H1 (cell line): ENCODE measurements around the gene SLC25A28.

Experiments
- KDM1A ChIP-seq: fragments of 200-600, 300-600 bp; sonication (generic); IDR thresholded peaks from 2 replicates; pipeline ENCODE4 v1.7.1; 2016; ENCODE audit warnings: mild to moderate bottlenecking, low read length, borderline replicate concordance
- NANOG ChIP-seq: IDR thresholded peaks from 2 replicates; pipeline ENCODE4 v1.6.1; 2011; ENCODE audit warnings: low read length, low read depth, mild to moderate bottlenecking, inconsistent platforms; ENCODE audit not compliant: insufficient read depth, poor library complexity, severe bottlenecking
- POLR2A ChIP-seq, 2 experiments: IDR thresholded peaks; 1 replicate in 1 of 2; 2 replicates in 1 of 2; pipeline ENCODE4 v1.6.1; 2011; ENCODE audit warnings: low read depth in 2 of 2, low read length in 2 of 2, mild to moderate bottlenecking in 2 of 2; ENCODE audit errors: control extremely low read depth in 1 of 2
- RFX5 ChIP-seq: IDR thresholded peaks from 2 replicates; pipeline ENCODE4 v1.6.1; 2011; ENCODE audit warnings: low read depth, low read length, improper control_type of control experiment, borderline replicate concordance
- SIN3A ChIP-seq, 2 experiments: IDR thresholded peaks in 1 of 2; conservative IDR thresholded peaks in 1 of 2; 2 replicates each; pipeline ENCODE4 v1.6.1; 2011 to 2012; ENCODE audit warnings: low read length in 2 of 2, improper control_type of control experiment in 1 of 2, low read depth in 1 of 2, mild to moderate bottlenecking in 1 of 2
- SIRT6 ChIP-seq: IDR thresholded peaks from one replicate; pipeline ENCODE4 v1.7.1; 2012; ENCODE audit warnings: low read length, inconsistent platforms
- TF ChIP-seq, protein P1 (sequence below), 3 experiments: IDR thresholded peaks; 1 replicate in 2 of 3; 2 replicates in 1 of 3; pipeline versions ENCODE4 v1.5.1 to v1.6.1; 2011; ENCODE audit warnings: low read length in 3 of 3, mild to moderate bottlenecking in 3 of 3, inconsistent platforms in 2 of 3, low read depth in 1 of 3, moderate library complexity in 1 of 3; ENCODE audit not compliant: insufficient read depth in 1 of 3; ENCODE audit errors: control extremely low read depth in 1 of 3
- TF ChIP-seq, protein P2 (sequence below): IDR thresholded peaks from 2 replicates; pipeline ENCODE4 v1.6.1; 2012; ENCODE audit warnings: low read length, inconsistent platforms

DNA sequence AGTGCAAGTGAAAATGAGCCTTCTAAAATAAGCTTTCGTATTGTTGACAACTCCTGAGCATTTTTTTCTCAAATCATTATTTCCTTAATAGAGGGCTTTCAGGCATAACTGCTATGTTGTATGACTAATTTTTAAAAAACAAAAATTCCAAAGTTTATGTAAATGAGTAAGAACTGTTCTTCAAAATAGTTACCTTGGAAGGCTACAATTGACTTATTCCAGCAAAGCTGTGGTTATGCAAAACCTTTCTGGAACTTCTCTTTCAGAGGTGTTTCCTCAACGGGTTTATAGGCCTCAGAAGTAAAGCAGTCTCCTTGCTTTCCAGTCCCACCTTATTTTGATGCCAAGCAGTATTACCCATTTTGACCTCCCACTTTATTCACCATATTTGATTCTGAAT, 2.5 kb downstream of the SLC25A28 start:
- TF ChIP-seq, protein P1, sequence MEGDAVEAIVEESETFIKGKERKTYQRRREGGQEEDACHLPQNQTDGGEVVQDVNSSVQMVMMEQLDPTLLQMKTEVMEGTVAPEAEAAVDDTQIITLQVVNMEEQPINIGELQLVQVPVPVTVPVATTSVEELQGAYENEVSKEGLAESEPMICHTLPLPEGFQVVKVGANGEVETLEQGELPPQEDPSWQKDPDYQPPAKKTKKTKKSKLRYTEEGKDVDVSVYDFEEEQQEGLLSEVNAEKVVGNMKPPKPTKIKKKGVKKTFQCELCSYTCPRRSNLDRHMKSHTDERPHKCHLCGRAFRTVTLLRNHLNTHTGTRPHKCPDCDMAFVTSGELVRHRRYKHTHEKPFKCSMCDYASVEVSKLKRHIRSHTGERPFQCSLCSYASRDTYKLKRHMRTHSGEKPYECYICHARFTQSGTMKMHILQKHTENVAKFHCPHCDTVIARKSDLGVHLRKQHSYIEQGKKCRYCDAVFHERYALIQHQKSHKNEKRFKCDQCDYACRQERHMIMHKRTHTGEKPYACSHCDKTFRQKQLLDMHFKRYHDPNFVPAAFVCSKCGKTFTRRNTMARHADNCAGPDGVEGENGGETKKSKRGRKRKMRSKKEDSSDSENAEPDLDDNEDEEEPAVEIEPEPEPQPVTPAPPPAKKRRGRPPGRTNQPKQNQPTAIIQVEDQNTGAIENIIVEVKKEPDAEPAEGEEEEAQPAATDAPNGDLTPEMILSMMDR (IDR thresholded peaks at IDR 0.05; ENCODE audit: control extremely low read depth in 1 of 3, insufficient read depth in 1 of 3, low read depth in 1 of 3, low read length in 3 of 3): no peak
- TF ChIP-seq SIN3A (conservative IDR thresholded peaks at IDR 0.05 in 1 of 2, IDR thresholded peaks at IDR 0.05 in 1 of 2; ENCODE audit: low read depth in 1 of 2, low read length in 2 of 2) (no peak), NANOG (no peak), POLR2A (IDR thresholded peaks at IDR 0.05; ENCODE audit: control extremely low read depth in 1 of 2, low read depth in 2 of 2, low read length in 2 of 2) (no peak), SIRT6 (no peak), RFX5 (no peak), KDM1A (no peak)
- TF ChIP-seq, protein P2, sequence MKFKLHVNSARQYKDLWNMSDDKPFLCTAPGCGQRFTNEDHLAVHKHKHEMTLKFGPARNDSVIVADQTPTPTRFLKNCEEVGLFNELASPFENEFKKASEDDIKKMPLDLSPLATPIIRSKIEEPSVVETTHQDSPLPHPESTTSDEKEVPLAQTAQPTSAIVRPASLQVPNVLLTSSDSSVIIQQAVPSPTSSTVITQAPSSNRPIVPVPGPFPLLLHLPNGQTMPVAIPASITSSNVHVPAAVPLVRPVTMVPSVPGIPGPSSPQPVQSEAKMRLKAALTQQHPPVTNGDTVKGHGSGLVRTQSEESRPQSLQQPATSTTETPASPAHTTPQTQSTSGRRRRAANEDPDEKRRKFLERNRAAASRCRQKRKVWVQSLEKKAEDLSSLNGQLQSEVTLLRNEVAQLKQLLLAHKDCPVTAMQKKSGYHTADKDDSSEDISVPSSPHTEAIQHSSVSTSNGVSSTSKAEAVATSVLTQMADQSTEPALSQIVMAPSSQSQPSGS: no peak
